ENCODE measurements around the gene GPR39.

- TF ChIP-seq CTCF (IDR thresholded peaks at IDR 0.05) (no peak), POLR2A (IDR thresholded peaks at IDR 0.05) (no peak), POLR2AphosphoS5 (IDR thresholded peaks at IDR 0.05) (no peak)
Measured at GRCh38 chr2:132438691-132439090, 22.1 kb downstream of the GPR39 start.
